ENCODE results near the gene CD8A.
A peak's percentile ranks its signal among the peaks of the same experiment; 100 is the strongest.

CD8A gene

DNA sequence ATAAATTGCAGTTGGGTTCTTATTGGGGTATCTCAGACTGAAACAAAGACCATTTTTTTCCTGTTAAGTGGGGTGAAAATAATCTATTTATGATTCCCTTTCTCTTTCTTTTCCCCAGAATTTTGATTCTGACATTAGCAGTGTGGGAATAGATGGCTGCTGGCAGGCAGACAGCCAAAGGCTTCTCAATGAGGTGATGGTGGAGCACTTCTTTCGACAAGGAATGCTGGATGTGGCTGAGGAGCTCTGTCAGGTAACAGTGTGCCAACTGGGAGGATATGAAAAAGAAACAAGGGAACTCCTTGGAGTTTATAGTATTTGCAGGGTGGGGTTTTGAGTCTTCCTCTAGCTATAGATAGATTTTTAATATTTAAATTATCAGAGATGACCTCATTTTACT lies 38.9 kb downstream of the CD8A start:
- H3K4me3 ChIP-seq (ENCODE audit: low read depth in 1 of 2, low read length in 2 of 2): no peak overlapping the region
- DNase-seq (no peak), ATAC-seq (ENCODE audit: insufficient read depth, low read depth) (no peak)
- TF ChIP-seq, protein P1, sequence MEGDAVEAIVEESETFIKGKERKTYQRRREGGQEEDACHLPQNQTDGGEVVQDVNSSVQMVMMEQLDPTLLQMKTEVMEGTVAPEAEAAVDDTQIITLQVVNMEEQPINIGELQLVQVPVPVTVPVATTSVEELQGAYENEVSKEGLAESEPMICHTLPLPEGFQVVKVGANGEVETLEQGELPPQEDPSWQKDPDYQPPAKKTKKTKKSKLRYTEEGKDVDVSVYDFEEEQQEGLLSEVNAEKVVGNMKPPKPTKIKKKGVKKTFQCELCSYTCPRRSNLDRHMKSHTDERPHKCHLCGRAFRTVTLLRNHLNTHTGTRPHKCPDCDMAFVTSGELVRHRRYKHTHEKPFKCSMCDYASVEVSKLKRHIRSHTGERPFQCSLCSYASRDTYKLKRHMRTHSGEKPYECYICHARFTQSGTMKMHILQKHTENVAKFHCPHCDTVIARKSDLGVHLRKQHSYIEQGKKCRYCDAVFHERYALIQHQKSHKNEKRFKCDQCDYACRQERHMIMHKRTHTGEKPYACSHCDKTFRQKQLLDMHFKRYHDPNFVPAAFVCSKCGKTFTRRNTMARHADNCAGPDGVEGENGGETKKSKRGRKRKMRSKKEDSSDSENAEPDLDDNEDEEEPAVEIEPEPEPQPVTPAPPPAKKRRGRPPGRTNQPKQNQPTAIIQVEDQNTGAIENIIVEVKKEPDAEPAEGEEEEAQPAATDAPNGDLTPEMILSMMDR (IDR thresholded peaks at IDR 0.05; ENCODE audit: borderline replicate concordance, extremely low read depth, low read length, poor library complexity, severe bottlenecking): no peak
- no peak for TF ChIP-seq EZH2 (IDR thresholded peaks at IDR 0.05; ENCODE audit: borderline replicate concordance, low read depth, low read length, severe bottlenecking)
- H2AFZ ChIP-seq (ENCODE audit: low read depth, low read length): no peak overlapping the region
- no peaks in the 10 kb centered on the region for H3K4me1 ChIP-seq (ENCODE audit: insufficient read depth, low read length)
- peaks cover 2% of the 10 kb centered on the region; the same call in 1 of the 2 replicates for H4K20me1 ChIP-seq (ENCODE audit: insufficient read depth, low read length)
- H3K79me2 ChIP-seq (ENCODE audit: insufficient read depth, low read length): peaks cover 67% of the 10 kb centered on the region
- peaks cover 91% of the 10 kb centered on the region for H3K36me3 ChIP-seq (ENCODE audit: insufficient read depth, low read length)
- H3K9me3 ChIP-seq (ENCODE audit: insufficient read depth, low read length, severe bottlenecking): peaks cover 3% of the 10 kb centered on the region
- no peak overlapping the region for H3K27ac ChIP-seq (ENCODE audit: low read length)
- H3K4me2 ChIP-seq (ENCODE audit: insufficient read depth, low read length): no peak overlapping the region
- H3K9ac ChIP-seq (ENCODE audit: low read depth, low read length): no peak overlapping the region
- no peaks in the 10 kb centered on the region for H3K27me3 ChIP-seq (ENCODE audit: insufficient read depth, low read length, poor library complexity)

DNA sequence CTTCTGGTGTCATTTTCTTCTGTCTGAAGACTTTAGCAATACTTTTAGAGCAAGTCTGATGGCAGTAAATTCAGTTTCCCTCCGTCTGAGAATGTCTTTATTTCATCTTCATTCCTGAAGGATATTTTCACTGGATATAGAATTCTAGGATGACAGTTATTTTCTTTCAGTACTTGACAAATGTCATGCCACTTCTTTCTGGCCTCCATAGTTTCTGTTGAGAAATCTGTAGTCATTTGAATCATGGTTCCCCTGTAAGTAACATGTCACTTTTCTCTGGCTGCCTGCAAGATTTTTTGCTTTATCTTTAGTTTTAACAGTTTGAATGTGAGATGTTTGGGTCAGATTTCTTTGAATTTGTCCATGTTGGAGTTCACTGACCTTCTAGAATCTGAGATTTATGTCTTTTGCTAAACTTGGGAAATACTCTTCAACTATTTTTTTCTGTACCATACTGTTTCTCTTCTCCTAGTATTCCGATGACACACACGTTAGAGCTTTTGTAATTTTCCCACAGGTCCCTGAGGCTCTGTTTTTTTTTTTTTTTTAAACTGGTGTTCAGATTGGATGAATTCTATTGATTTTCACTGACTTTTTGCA lies 40.4 kb downstream of the CD8A start:
- peaks cover 91% of the 10 kb centered on the region for H3K36me3 ChIP-seq (ENCODE audit: insufficient read depth, low read length)

DNA sequence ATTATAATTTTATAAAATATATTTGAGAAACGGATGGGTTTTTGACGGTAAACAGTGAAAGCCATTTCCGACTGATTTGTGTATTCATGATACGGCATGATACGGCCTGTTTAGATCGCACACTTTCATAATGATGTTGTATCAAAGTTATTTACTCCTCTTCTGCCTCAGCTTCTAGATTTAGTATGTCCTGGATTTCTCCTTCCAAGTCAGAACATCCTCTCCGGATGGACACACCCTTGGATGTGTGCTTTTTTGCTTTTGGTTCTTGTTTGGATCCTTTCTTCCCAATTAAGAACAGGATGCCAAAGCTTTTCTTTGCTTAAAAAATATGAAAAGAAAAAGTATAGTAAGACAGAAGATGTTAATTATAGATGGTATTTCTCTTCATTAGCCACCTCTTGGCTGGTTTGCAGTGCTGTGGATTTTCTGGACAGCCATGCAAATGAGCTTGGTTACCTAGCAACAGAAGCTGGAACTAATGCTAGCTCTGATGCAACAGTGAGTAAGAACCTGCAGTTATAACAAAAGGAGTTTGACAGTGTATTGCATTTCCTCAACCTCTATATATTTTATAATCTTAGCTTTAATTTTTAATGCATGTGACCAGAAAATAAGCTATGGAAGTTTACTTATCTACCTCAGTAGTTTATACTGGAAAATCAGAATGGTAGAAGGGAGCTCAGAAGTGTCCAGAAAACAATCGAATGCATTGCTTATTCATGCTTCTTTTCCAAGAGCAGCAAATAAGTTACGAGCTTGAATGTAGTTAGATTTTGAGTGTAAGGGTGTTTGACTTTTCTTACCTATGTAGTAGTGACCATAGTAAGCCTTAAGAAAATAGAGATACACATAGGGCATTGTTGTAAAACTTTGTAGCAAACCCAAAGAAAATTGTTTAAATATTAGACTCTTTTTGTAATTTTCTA lies 42.7 kb downstream of the CD8A start:
- H2AFZ ChIP-seq (ENCODE audit: low read depth, low read length): no peak overlapping the region
- H3K36me3 ChIP-seq (ENCODE audit: insufficient read depth, low read length): peaks cover 88% of the 10 kb centered on the region
- peak; percentile 13 for DNase-seq
- peak; percentile 72 for ATAC-seq (ENCODE audit: insufficient read depth, low read depth)
- TF ChIP-seq EZH2 (IDR thresholded peaks at IDR 0.05; ENCODE audit: borderline replicate concordance, low read depth, low read length, severe bottlenecking): no peak
- TF ChIP-seq, protein P1 (IDR thresholded peaks at IDR 0.05; ENCODE audit: borderline replicate concordance, extremely low read depth, low read length, poor library complexity, severe bottlenecking): no peak
- peaks cover 3% of the 10 kb centered on the region for H3K9me3 ChIP-seq (ENCODE audit: insufficient read depth, low read length, severe bottlenecking)
- H3K27me3 ChIP-seq (ENCODE audit: insufficient read depth, low read length, poor library complexity): no peaks in the 10 kb centered on the region
- H3K4me3 ChIP-seq (ENCODE audit: low read depth in 1 of 2, low read length in 2 of 2): no peak overlapping the region
- no peaks in the 10 kb centered on the region for H3K4me1 ChIP-seq (ENCODE audit: insufficient read depth, low read length)
- H4K20me1 ChIP-seq (ENCODE audit: insufficient read depth, low read length): peaks cover 8% of the 10 kb centered on the region; the same call in 1 of the 2 replicates
- H3K27ac ChIP-seq (ENCODE audit: low read length): no peak overlapping the region; the same call in 1 of the 2 replicates
- H3K9ac ChIP-seq (ENCODE audit: low read depth, low read length): no peak overlapping the region
- H3K4me2 ChIP-seq (ENCODE audit: insufficient read depth, low read length): no peak overlapping the region
- peaks cover 90% of the 10 kb centered on the region for H3K79me2 ChIP-seq (ENCODE audit: insufficient read depth, low read length)

More for the DNA sequence above, 40.4 kb downstream of the CD8A start:
- Histone ChIP-seq H3K4me2 (ENCODE audit: insufficient read depth, low read length) (no peak overlapping the region), H3K4me1 (ENCODE audit: insufficient read depth, low read length) (no peaks in the 10 kb centered on the region), H4K20me1 (ENCODE audit: insufficient read depth, low read length) (peaks cover 3% of the 10 kb centered on the region; the same call in 1 of the 2 replicates), H3K9ac (ENCODE audit: low read depth, low read length) (no peak overlapping the region), H2AFZ (ENCODE audit: low read depth, low read length) (no peak overlapping the region), H3K27ac (ENCODE audit: low read length) (no peak overlapping the region), H3K4me3 (ENCODE audit: low read depth in 1 of 2, low read length in 2 of 2) (no peak overlapping the region), H3K79me2 (ENCODE audit: insufficient read depth, low read length) (peaks cover 75% of the 10 kb centered on the region), H3K27me3 (ENCODE audit: insufficient read depth, low read length, poor library complexity) (no peaks in the 10 kb centered on the region), H3K9me3 (ENCODE audit: insufficient read depth, low read length, severe bottlenecking) (peaks cover 3% of the 10 kb centered on the region)
- no peak for ATAC-seq (ENCODE audit: insufficient read depth, low read depth)
- TF ChIP-seq EZH2 (IDR thresholded peaks at IDR 0.05; ENCODE audit: borderline replicate concordance, low read depth, low read length, severe bottlenecking): no peak
- TF ChIP-seq, protein P1 (IDR thresholded peaks at IDR 0.05; ENCODE audit: borderline replicate concordance, extremely low read depth, low read length, poor library complexity, severe bottlenecking): no peak
- no peak for DNase-seq
